GM19099 (cell line): ENCODE data around the gene TIGAR.

Experiments used
- POLR2A ChIP-seq: IDR thresholded peaks from 3 replicates; pipeline ENCODE4 v1.6.1; 2011; ENCODE audit warnings: low read depth; ENCODE audit not compliant: insufficient read length; ENCODE audit errors: extremely low read depth

The TIGAR gene, protein sequence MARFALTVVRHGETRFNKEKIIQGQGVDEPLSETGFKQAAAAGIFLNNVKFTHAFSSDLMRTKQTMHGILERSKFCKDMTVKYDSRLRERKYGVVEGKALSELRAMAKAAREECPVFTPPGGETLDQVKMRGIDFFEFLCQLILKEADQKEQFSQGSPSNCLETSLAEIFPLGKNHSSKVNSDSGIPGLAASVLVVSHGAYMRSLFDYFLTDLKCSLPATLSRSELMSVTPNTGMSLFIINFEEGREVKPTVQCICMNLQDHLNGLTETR

DNA sequence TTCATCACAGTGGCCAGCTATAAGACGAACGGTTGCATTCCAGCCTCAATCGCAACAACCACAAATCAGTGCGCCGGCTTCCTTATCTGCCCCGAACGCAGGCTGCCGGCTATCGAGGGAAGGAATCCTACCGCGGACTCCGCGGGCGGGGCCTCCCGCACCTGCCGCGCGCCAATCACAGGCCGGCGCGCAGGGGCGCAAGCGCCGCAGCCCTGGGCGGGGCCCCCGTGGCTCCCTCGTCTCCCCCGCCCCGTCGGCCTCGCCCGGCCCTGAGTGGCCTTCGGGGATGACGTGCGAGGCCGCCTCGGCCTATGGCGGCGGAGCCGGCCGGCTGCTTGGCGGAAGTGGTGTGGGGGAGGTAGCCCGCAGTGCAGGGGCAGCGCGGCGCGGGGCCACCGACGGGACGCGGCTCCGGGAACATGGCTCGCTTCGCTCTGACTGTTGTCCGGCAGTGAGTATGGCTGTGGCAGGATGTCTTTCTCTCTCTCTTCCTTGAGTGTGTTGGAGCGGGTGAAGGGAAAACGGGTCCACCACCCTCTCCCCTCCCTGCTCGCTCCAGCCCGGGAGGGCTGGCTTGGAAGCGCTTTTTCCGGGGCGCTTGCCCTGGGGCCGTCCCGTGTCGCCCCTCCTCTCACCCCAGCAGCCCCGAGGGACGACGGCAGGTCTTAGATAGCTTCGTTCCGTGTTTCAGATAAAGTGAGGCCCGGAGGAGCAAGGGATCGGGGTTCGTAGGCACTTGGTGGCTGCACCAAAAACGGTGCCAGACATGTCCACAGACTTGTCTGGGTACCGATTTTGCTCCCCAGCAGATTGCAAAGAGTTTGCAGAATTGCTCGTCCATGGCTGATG lies at the start of gene TIGAR:
Gene TIGAR, plus strand, starts transcription at position 361 of the 849 bp plus-strand sequence. Its CDS starts 59 bp downstream, at position 420.
- peak; percentile 97 for TF ChIP-seq POLR2A

DNA sequence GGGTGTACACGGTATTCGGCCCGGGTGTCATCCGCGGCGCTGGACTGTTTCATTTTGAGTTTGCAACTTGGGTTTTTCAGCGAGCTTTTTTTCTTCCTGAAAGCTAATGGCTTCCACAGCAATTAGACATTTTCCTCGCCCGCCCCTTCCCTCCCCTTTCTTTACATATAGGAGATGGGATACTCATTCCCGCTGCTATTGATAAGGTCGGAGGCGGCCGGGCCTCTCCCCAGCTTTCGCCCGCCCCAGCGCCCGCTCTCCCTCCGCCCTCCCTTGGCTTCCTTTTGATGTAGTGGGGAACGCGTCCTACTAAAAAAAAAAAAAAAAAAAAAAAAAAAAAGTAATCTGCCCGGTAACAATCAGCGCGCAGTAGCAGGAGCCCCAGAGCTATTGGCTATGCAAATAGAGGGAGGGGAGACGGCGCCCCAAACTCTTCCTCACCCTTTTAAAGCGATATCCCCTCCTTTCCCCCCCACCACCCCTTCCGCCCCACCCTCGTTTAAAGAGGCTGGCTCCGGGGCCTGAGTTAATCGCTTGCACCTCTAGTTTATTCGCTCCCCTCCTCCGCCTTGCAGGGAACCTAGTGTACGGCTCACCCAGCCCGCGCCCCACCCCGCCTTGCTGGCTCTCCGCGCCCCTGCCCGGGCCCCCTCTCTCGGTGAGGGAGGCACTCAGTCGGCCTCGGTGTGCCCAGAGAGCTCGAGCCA lies 49.1 kb upstream of the TIGAR start:
- TF ChIP-seq POLR2A: peak; percentile 40

DNA sequence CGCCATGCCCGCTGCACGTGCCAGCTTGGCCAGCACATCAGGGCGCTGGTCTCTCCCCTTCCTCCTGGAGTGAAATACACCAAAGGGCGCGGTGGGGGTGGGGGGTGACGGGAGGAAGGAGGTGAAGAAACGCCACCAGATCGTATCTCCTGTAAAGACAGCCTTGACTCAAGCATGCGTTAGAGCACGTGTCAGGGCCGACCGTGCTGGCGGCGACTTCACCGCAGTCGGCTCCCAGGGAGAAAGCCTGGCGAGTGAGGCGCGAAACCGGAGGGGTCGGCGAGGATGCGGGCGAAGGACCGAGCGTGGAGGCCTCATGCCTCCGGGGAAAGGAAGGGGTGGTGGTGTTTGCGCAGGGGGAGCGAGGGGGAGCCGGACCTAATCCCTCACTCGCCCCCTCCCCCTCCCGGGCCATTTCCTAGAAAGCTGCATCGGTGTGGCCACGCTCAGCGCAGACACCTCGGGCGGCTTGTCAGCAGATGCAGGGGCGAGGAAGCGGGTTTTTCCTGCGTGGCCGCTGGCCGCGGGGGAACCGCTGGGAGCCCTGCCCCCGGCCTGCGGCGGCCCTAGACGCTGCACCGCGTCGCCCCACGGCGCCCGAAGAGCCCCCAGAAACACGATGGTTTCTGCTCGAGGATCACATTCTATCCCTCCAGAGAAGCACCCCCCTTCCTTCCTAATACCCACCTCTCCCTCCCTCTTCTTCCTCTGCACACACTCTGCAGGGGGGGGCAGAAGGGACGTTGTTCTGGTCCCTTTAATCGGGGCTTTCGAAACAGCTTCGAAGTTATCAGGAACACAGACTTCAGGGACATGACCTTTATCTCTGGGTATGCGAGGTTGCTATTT lies 48.4 kb upstream of the TIGAR start:
- TF ChIP-seq POLR2A: peak; percentile 69

DNA sequence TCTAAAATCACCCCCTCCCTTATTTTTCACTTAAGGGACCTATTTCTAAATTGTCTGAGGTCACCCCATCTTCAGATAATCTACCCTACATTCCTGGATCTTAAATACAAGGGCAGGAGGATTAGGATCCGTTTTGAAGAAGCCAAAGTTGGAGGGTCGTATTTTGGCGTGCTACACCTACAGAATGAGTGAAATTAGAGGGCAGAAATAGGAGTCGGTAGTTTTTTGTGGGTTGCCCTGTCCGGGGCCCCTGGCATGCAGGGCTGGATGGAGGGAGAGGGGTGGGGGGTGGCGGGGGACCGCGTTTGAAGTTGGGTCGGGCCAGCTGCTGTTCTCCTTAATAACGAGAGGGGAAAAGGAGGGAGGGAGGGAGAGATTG lies 47.8 kb upstream of the TIGAR start:
- no peak for TF ChIP-seq POLR2A

DNA sequence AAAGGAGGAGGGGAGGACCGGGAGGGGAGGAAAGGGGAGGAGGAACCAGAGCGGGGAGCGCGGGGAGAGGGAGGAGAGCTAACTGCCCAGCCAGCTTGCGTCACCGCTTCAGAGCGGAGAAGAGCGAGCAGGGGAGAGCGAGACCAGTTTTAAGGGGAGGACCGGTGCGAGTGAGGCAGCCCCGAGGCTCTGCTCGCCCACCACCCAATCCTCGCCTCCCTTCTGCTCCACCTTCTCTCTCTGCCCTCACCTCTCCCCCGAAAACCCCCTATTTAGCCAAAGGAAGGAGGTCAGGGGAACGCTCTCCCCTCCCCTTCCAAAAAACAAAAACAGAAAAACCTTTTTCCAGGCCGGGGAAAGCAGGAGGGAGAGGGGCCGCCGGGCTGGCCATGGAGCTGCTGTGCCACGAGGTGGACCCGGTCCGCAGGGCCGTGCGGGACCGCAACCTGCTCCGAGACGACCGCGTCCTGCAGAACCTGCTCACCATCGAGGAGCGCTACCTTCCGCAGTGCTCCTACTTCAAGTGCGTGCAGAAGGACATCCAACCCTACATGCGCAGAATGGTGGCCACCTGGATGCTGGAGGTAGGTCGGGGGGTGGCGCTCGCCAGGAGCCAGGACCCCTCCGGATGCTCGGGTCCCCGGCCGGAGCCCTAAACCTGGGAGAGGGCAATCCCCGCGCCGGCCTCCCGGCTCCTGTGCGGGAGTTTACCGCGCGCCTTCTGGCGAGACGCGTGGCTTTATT lies 47.2 kb upstream of the TIGAR start, which contains the start of gene CCND2:
Gene CCND2, plus strand, starts transcription at position 111 of the 744 bp plus-strand sequence. Its CDS starts 279 bp downstream, at position 390.
- TF ChIP-seq POLR2A: peak; percentile 98

DNA sequence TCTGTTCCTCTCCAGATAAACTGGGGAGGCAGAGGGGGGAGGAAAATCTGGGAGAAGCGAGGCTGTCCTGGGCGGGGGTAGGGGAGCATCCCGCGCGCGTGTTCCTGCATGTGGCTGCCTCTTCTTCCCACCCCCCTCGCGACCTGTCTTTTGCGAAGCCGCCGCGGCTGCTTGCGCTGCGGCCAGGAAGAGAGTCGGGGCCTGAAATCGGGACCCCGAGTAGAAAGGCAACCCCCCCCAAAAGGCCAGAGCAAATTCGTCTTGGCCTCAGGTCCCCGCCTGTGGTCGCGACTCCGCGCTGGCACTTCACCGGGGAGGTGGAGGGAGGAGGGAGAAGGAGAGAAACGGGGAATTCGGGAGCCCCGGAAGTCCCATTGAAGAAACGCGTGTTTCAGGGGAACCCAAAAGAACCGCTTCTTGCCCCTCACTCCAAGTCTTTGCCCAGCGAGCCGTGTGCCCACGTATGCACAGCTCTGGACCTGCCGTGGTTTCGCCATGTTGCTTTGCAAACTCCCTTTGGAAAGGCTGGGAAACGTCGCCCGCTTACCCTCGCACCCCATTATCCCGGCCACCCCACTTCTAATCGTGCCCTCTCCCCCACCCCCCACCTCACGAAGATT lies 46.5 kb upstream of the TIGAR start:
- peak; percentile 39 for TF ChIP-seq POLR2A

DNA sequence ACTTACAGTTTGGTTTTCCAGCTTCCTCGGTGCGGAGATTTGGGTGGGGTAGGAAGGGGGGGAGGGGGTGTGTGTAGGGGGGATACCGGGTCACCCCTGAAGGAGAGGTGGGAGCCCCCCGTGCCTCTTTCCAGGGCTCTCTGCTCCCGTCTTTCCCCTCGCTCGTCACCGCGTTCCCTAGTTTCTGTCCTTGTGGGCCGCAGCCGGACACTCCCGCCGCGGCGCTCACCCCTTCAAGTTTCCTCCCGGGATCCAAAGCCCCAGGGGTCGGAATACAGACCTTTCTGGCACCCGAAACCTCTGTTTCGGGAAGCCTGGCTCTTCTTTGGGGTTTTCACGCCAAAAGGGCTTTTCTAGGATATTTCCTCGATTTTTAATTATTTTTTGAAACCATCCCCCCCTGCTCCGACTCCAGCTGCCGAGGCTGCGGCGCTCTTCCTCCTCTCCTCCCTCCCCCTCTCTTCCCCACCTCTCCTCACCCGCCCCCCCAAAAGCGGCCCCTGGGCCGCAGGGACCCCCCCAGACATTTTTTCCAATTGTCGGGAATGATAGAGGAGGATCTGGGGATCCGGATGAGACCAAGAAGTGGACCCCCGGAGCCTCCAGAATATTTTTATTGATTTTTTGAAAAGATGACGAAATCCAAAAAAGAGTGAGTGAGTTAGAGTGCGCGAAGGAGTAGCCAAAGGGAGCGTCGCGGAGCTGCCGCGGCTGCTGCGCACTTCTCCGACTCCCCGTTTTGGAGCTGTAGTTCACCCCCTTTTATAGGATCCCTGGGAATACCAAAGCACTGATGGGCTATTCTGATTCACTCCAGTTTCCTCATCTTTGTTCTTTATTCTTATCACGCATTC lies 45.8 kb upstream of the TIGAR start:
- TF ChIP-seq POLR2A: no peak

DNA sequence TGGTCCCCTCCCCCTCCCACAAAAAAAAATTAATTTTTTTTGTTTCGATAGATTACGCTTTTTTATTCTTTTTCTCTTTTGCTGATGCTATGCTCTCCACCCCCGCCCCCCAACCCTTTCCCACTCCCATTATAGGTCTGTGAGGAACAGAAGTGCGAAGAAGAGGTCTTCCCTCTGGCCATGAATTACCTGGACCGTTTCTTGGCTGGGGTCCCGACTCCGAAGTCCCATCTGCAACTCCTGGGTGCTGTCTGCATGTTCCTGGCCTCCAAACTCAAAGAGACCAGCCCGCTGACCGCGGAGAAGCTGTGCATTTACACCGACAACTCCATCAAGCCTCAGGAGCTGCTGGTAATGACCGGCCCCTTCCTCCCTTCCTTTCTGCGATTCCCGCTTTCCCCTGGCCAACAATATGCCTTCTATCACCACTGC lies 45.1 kb upstream of the TIGAR start:
- no peak for TF ChIP-seq POLR2A

DNA sequence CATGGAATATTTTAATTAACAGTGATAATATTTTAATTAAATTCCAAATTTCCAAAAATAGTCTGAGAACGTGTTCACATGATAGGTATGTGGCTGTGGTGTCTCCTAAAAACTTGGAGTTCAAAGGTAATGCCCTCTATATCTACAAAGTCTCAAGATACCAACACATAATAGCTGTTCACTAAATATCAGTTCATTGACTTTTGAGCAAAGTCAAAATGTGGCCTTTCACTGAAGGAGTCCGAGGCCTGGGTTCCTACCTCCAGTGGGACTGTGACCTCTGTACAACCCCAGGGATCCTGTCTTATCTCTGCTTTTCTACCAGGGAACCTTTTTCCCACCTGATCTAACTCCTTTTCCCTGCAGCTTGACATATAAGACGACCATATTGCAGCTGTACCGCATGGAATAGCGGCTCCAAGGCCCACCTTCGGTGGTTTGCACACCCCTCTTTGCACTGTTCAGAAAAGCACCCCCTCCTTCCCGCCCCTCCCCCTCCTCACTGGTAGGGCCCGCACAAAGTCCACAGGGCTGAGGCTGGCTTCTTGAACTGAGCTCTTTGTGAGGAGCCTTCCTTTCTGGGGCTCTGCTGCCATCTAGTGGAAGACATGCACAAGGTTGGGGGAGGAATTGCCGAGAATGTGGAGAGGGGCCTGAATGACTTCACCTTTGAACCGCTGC lies 44.3 kb upstream of the TIGAR start:
- TF ChIP-seq POLR2A: no peak

DNA sequence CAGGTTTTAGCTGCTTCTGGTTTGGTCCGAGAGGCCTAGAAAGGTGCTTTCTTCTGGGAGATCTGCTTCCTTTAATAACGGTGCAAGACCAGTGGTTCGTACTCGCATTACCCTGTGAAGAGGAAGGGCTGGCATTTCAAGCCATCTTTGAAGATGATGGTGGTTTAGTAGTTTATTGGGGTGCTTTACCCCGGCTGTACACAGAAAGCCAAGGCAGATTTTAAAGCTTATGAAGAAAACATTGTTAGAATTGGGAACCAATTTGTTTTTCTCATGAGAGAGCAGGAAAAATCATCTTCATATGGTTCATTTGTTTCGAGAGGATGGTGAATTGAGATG lies 43.8 kb upstream of the TIGAR start:
- peak; percentile 16 for TF ChIP-seq POLR2A

DNA sequence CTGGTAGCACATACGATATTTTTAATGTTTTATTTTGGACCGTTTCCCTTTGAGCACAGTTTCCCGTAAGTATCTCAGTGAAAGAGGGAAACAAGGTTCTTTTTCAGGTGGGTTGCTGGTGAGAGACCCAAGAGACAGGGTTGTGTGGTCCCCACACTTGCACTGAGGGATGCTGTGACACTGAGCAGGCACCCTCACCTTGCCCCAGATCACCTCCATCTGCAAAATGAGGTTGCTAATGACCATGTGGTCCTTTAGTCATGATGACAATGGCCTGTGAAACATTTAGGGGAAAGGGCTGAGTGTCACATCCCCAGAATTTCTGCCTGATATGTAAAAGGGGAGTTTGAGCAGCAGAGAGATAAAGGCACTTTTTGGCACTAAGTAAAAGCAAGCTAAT lies 43.2 kb upstream of the TIGAR start:
- peak; percentile 13 for TF ChIP-seq POLR2A
